Stimulated activated CD8-positive, alpha-beta memory T cell treated with anti-CD3 and anti-CD28 coated beads, Interleukin-7, amount 100 ng/mL, for 24 hours (primary cell): Measurements from ENCODE around the gene TCTN3.
"Not testable (repeated sequence)": the region's sequence is repeated elsewhere in the genome, so short reads cannot be mapped to it uniquely, and the experiment has no call there.

Experiments
- DNase-seq: peaks from one replicate; pipeline ENCODE4 v3.0.0-alpha.2; 2020; ENCODE audit warnings: low read depth

Gene TCTN3

DNA sequence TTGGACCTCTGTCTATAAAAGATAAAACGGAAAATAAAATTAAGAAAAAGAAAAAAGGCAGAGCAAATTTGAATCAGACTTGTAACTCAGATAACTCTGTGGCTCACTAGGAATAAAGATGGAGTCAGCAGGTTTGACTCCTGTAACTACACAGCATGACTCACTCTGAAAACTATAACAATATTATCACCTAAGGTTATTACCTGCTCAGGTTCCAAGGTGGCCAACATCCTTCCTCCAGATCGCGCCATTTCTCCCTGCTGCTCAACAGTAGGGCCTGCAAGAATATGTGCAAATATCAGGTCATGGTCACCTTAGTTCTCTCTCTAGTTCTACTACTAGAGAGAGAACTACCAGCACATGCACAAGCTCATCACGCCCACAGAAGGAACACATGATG, 67.2 kb downstream of the TCTN3 start:
- DNase-seq = no peak

DNA sequence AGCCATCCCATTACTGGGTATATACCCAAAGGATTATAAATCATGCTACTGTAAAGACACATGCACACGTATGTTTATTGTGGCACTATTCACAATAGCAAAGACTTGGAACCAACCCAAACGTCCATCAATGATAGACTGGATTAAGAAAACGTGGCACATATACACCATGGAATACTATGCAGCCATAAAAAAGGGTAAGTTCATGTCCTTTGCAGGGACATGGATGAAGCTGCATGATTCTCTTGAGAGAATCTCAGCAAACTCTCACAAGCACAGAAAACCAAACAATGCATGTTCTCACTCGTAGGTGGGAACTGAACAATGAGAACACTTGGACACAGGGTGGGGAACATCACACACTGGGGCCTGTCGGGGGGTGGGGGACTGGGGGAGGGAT, 73.3 kb downstream of the TCTN3 start:
- not testable (repeated sequence) for DNase-seq

GRCh38 chr10:95618101-95618500, 75.6 kb downstream of the TCTN3 start:
- no peak for DNase-seq

DNA sequence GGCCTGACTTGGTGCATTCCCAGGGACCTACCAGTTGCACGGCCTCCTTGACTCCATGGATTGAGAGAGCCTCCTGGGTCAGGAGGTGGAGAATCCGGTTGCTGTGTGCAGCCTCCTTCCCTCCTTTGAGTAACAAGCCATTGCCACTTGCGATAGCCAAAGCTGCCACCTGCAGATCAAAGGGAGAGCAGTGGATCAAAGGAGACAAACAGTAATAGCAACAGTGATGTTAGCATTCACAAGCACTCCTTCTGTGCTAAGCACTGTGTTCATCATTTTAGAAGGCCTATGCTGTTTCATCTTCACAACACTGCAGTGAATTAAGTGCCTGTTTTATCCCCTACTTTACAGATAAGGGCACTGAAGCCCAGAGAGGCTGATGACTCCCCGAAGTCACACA, 77.3 kb downstream of the TCTN3 start:
- no peak for DNase-seq
